Astrocyte (in vitro differentiated cells and primary cell): ENCODE data around the gene BATF3. TPM values are rescaled to one million over a fixed set of nuclear protein-coding genes. Genes with fewer than 3 reads are reported as not detected.

Experiments
- DNase-seq: peaks from one replicate; pipeline ENCODE4 v3.0.0-alpha.2; 2010; ENCODE audit warnings: low read depth
- FAIRE-seq: peaks from 2 replicates; lab custom pipeline; 2011; peaks lifted over from hg19 to GRCh38; lab: Jason Lieb, UNC
- H2AFZ ChIP-seq: 2 replicates; pipeline ENCODE4 v1.6.0; 2012; ENCODE audit warnings: low read depth, low read length, inconsistent platforms
- H3K27ac ChIP-seq: 2 replicates; pipeline ENCODE4 v1.5.1; 2011; ENCODE audit warnings: low read depth, low read length, inconsistent platforms
- H3K27me3 ChIP-seq: 2 replicates; pipeline ENCODE4 v1.6.0; 2011; ENCODE audit warnings: low read length, inconsistent platforms; ENCODE audit not compliant: insufficient read depth
- H3K36me3 ChIP-seq: 2 replicates; pipeline ENCODE4 v1.5.1; 2011; ENCODE audit warnings: low read length, inconsistent platforms; ENCODE audit not compliant: insufficient read depth
- H3K4me1 ChIP-seq: 2 replicates; pipeline ENCODE4 v1.5.1; 2011; ENCODE audit warnings: low read length, inconsistent platforms; ENCODE audit not compliant: insufficient read depth
- H3K4me2 ChIP-seq: 2 replicates; pipeline ENCODE4 v1.6.0; 2012; ENCODE audit warnings: low read length, inconsistent platforms
- H3K4me3 ChIP-seq: 2 replicates; pipeline ENCODE4 v1.5.1; 2011; ENCODE audit warnings: low read depth, mild to moderate bottlenecking, low read length, inconsistent platforms; ENCODE audit not compliant: insufficient read depth
- H3K79me2 ChIP-seq: 2 replicates; pipeline ENCODE4 v1.6.0; 2012; ENCODE audit warnings: mild to moderate bottlenecking, low read length, inconsistent platforms; ENCODE audit not compliant: insufficient read depth
- H3K9ac ChIP-seq: 2 replicates; pipeline ENCODE4 v1.6.0; 2012; ENCODE audit warnings: mild to moderate bottlenecking, low read length, inconsistent platforms
- H3K9me3 ChIP-seq: 2 replicates; pipeline ENCODE4 v1.5.1; 2012; ENCODE audit warnings: low read depth, mild to moderate bottlenecking, low read length, inconsistent platforms; ENCODE audit not compliant: insufficient read depth
- H4K20me1 ChIP-seq: 2 replicates; pipeline ENCODE4 v1.6.0; 2012; ENCODE audit warnings: low read length, inconsistent platforms; ENCODE audit not compliant: insufficient read depth
- H3K27ac Mint-ChIP-seq: one replicate; pipeline ENCODE4 v1.8.0; 2021; ENCODE audit warnings: mild to moderate bottlenecking, mixed read lengths; ENCODE audit not compliant: unreplicated experiment
- H3K27me3 Mint-ChIP-seq: one replicate; pipeline ENCODE4 v1.8.0; 2021; ENCODE audit warnings: low read depth, mixed read lengths; ENCODE audit not compliant: unreplicated experiment
- H3K36me3 Mint-ChIP-seq: one replicate; pipeline ENCODE4 v1.8.0; 2021; ENCODE audit warnings: low read depth, mixed read lengths; ENCODE audit not compliant: unreplicated experiment
- H3K4me1 Mint-ChIP-seq: one replicate; pipeline ENCODE4 v1.8.0; 2021; ENCODE audit warnings: low read depth, mixed read lengths; ENCODE audit not compliant: unreplicated experiment
- H3K4me3 Mint-ChIP-seq: one replicate; pipeline ENCODE4 v1.8.0; 2021; ENCODE audit warnings: mild to moderate bottlenecking, moderate library complexity, mixed read lengths; ENCODE audit not compliant: unreplicated experiment
- H3K9me3 Mint-ChIP-seq: one replicate; pipeline ENCODE4 v1.8.0; 2021; ENCODE audit warnings: mild to moderate bottlenecking, mixed read lengths; ENCODE audit not compliant: unreplicated experiment
- CTCF ChIP-seq: IDR thresholded peaks from 2 replicates; pipeline ENCODE4 v1.5.1; 2011; ENCODE audit warnings: low read depth, mild to moderate bottlenecking, inconsistent platforms, low read length, moderate library complexity; ENCODE audit not compliant: insufficient read depth
- EZH2 ChIP-seq: IDR thresholded peaks from 2 replicates; pipeline ENCODE4 v1.6.1; 2012; ENCODE audit warnings: mild to moderate bottlenecking, low read length, inconsistent platforms; ENCODE audit not compliant: insufficient read depth
- total RNA-seq: library from RNA; stranded (reverse); gene quantifications from 2 replicates; pipeline ENCODE4 v1.2.1, GENCODE V29; 2021

BATF3 gene
- total RNA-seq, 1 donor from 2014 or later = 1.9 TPM

DNA sequence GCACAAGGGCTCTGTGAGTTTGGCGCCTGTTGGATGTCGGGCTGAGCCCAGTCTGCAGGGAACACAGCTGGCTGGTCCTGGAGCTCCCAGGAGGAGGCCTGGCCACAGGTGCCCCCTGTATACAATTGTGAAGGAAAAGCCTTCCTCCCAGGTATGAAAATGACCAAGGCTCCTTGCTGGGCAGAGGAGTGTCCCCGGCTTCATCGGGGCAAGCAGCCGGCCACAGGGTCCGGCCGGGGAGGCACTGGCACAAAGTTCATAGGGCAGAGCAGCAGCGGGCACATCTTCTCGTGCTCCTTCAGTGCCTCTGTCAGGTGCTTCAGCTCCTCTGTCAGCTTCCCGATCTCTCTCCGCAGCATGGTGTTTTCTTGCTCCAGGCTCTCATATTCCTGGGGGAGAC, 13.0 kb downstream of the BATF3 start:
- H3K27ac Mint-ChIP-seq = no peak overlapping the region
- H3K9me3 Mint-ChIP-seq = no peaks in the 10 kb centered on the region
- no peaks in the 10 kb centered on the region for H3K4me1 Mint-ChIP-seq
- H3K9ac ChIP-seq = no peak overlapping the region
- peaks cover 27% of the 10 kb centered on the region for H3K27me3 Mint-ChIP-seq
- TF ChIP-seq CTCF (no peak), EZH2 (no peak)
- H3K27me3 ChIP-seq = peaks cover 3% of the 10 kb centered on the region
- peaks cover 6% of the 10 kb centered on the region for H3K36me3 Mint-ChIP-seq
- FAIRE-seq (no peak), DNase-seq (no peak)
- H2AFZ ChIP-seq = no peak overlapping the region
- no peaks in the 10 kb centered on the region for H4K20me1 ChIP-seq
- no peaks in the 10 kb centered on the region for H3K9me3 ChIP-seq
- no peak overlapping the region for H3K27ac ChIP-seq
- no peaks in the 10 kb centered on the region for H3K4me1 ChIP-seq
- H3K36me3 ChIP-seq = no peaks in the 10 kb centered on the region
- H3K4me3 Mint-ChIP-seq = no peak overlapping the region
- no peaks in the 10 kb centered on the region for H3K79me2 ChIP-seq
- no peak overlapping the region for H3K4me2 ChIP-seq
- no peak overlapping the region for H3K4me3 ChIP-seq

GRCh38 chr1:212686069-212686468, 13.6 kb downstream of the BATF3 start:
- FAIRE-seq = no peak
- Histone ChIP-seq H3K9ac (no peak overlapping the region), H3K4me2 (no peak overlapping the region), H3K27ac (no peak overlapping the region), H4K20me1 (no peaks in the 10 kb centered on the region), H3K79me2 (no peaks in the 10 kb centered on the region), H3K4me1 (no peaks in the 10 kb centered on the region), H3K4me3 (no peak overlapping the region), H3K27me3 (peaks cover 3% of the 10 kb centered on the region), H3K9me3 (no peaks in the 10 kb centered on the region), H2AFZ (no peak overlapping the region), H3K36me3 (no peaks in the 10 kb centered on the region)
- Mint-ChIP-seq H3K9me3 (no peaks in the 10 kb centered on the region), H3K27ac (no peak overlapping the region), H3K36me3 (peaks cover 6% of the 10 kb centered on the region), H3K4me1 (no peaks in the 10 kb centered on the region), H3K27me3 (peaks cover 23% of the 10 kb centered on the region), H3K4me3 (no peak overlapping the region)
- TF ChIP-seq EZH2 (no peak), CTCF (no peak)
- no peak for DNase-seq

DNA sequence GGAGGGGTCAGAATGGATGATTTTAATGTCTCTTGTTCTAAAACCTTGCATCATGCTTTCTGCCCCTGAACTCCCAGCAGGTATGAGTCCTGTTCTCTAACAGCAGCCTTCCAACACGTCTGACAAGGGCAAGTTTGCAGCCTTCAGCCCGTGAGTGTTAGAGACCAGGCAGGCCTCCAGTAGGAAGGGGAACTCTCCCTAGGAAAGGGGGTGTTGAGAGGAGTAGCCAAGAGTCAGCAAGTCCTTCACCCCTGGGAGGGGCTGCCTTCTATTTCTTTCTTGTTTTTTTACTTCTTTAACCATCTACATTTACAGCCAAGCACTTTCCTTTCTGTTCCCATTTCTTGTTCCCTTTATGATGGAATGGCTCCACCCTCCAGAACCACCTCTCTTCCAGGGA, 14.2 kb downstream of the BATF3 start:
- no peak overlapping the region for H3K9ac ChIP-seq
- no peaks in the 10 kb centered on the region for H3K79me2 ChIP-seq
- no peaks in the 10 kb centered on the region for H3K9me3 ChIP-seq
- no peak overlapping the region for H2AFZ ChIP-seq
- no peak for DNase-seq
- Mint-ChIP-seq H3K27me3 (peaks cover 18% of the 10 kb centered on the region), H3K9me3 (no peaks in the 10 kb centered on the region), H3K4me1 (no peaks in the 10 kb centered on the region), H3K27ac (no peak overlapping the region), H3K4me3 (no peak overlapping the region), H3K36me3 (peaks cover 6% of the 10 kb centered on the region)
- H3K27me3 ChIP-seq = no peaks in the 10 kb centered on the region
- no peaks in the 10 kb centered on the region for H3K36me3 ChIP-seq
- FAIRE-seq = no peak
- H3K27ac ChIP-seq = no peak overlapping the region
- TF ChIP-seq CTCF (no peak), EZH2 (no peak)
- H3K4me2 ChIP-seq = no peak overlapping the region
- no peaks in the 10 kb centered on the region for H3K4me1 ChIP-seq
- H4K20me1 ChIP-seq = no peaks in the 10 kb centered on the region
- no peak overlapping the region for H3K4me3 ChIP-seq
